SK-N-SH treated with all-trans-retinoic acid at 6 μM for 48 hours (cell line): Measurements from ENCODE around the gene ANXA5.

Experiments used
- ARNTL ChIP-seq: fragments of 450-650 bp; formaldehyde crosslinking; IDR thresholded peaks from 2 replicates; pipeline ENCODE4 v1.5.0; 2020; ENCODE audit warnings: low read depth, mild to moderate bottlenecking, moderate library complexity, borderline replicate concordance
- BACH2 ChIP-seq: fragments of 250-450 bp; sonication (Bioruptor Pico); IDR thresholded peaks from 2 replicates; pipeline ENCODE4 v1.9.0; 2021; ENCODE audit warnings: mild to moderate bottlenecking, borderline replicate concordance
- ESRRG ChIP-seq: fragments of 250-450 bp; sonication (Bioruptor Pico); IDR thresholded peaks from 2 replicates; pipeline ENCODE4 v1.6.1; 2021; ENCODE audit warnings: mild to moderate bottlenecking
- ISL1 ChIP-seq: fragments of 250-450 bp; sonication (Bioruptor Pico); IDR thresholded peaks from 2 replicates; pipeline ENCODE4 v2.1.2; 2022; ENCODE audit warnings: mild to moderate bottlenecking, moderate library complexity
- OSR1 ChIP-seq: fragments of 250-450 bp; sonication (Bioruptor Pico); IDR thresholded peaks from 2 replicates; pipeline ENCODE4 v1.8.0; 2022; ENCODE audit warnings: moderate library complexity, mild to moderate bottlenecking, inconsistent platforms
- RARB ChIP-seq: fragments of 250-450 bp; sonication (Bioruptor Pico); IDR thresholded peaks from 2 replicates; pipeline ENCODE4 v1.8.0; 2021; ENCODE audit warnings: mild to moderate bottlenecking, moderate library complexity
- ZNF565 ChIP-seq: fragments of 450-650 bp; formaldehyde crosslinking; conservative IDR thresholded peaks from 2 replicates; pipeline ENCODE4 v1.5.0; 2020; ENCODE audit warnings: low read depth, mild to moderate bottlenecking, moderate library complexity
- ZNF70 ChIP-seq: fragments of 450-650 bp; formaldehyde crosslinking; IDR thresholded peaks from 2 replicates; pipeline ENCODE4 v1.5.0; 2020; ENCODE audit warnings: mild to moderate bottlenecking, moderate library complexity
- ZNF8 ChIP-seq: fragments of 450-650 bp; formaldehyde crosslinking; IDR thresholded peaks from 2 replicates; pipeline ENCODE4 v1.5.0; 2020; ENCODE audit warnings: mild to moderate bottlenecking, moderate library complexity
- TF ChIP-seq, protein P1 (sequence below): fragments of 250-450 bp; sonication (Bioruptor Pico); IDR thresholded peaks from 2 replicates; pipeline ENCODE4 v1.8.0; 2020; ENCODE audit warnings: mild to moderate bottlenecking, moderate library complexity, borderline replicate concordance
- TF ChIP-seq, protein P2 (sequence below): fragments of 250-450 bp; sonication (Bioruptor Pico); IDR thresholded peaks from 2 replicates; pipeline ENCODE4 v1.5.1; 2020; ENCODE audit warnings: low read depth, mild to moderate bottlenecking, moderate library complexity

DNA sequence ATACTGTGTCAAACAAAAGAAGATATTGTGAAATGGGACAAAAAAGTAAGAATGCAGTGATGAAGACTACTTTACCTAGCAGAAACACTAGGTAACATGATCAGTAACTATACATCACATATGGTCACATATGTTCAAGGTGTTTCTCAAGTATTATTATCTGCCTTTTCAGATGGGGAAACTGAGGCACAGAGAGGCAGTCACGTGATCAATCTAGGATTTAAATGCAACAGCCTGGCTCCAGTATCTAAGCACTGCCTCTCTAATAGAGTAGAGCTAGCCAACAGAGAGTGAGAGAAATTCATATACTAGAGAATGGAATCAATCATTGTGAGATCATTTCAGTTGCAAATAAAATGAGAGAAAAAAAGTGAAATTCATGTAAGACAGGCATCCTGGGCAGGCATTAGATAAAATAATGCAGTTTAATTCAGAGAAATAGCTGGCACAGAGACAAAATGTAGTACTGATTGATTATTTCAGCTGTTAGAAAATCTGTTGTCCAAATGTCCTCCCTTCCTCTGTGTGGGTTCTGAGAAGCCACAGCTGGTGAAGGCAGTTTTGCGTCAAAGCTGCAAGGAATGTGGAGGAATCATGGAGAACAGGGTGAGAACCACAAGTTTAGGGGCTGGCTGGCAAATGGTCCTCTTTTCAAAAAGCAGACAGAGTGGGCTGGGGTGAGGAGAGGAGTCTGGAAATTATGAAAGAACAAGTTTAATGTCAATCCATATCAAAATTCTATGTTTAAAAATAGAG is 42.2 kb upstream of the ANXA5 start:
- TF ChIP-seq ESRRG (CRISPR knock-in tag): no peak
- no peak for TF ChIP-seq OSR1 (CRISPR knock-in tag)
- no peak for TF ChIP-seq BACH2 (CRISPR knock-in tag)
- TF ChIP-seq ISL1 (CRISPR knock-in tag): no peak
- no peak for TF ChIP-seq ZNF70 (CRISPR knock-in tag)
- TF ChIP-seq, protein P1, sequence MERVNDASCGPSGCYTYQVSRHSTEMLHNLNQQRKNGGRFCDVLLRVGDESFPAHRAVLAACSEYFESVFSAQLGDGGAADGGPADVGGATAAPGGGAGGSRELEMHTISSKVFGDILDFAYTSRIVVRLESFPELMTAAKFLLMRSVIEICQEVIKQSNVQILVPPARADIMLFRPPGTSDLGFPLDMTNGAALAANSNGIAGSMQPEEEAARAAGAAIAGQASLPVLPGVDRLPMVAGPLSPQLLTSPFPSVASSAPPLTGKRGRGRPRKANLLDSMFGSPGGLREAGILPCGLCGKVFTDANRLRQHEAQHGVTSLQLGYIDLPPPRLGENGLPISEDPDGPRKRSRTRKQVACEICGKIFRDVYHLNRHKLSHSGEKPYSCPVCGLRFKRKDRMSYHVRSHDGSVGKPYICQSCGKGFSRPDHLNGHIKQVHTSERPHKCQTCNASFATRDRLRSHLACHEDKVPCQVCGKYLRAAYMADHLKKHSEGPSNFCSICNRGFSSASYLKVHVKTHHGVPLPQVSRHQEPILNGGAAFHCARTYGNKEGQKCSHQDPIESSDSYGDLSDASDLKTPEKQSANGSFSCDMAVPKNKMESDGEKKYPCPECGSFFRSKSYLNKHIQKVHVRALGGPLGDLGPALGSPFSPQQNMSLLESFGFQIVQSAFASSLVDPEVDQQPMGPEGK (CRISPR knock-in tag): no peak
- TF ChIP-seq RARB (CRISPR knock-in tag): no peak
- no peak for TF ChIP-seq ARNTL (CRISPR knock-in tag)
- no peak for TF ChIP-seq ZNF8
- TF ChIP-seq, protein P2, sequence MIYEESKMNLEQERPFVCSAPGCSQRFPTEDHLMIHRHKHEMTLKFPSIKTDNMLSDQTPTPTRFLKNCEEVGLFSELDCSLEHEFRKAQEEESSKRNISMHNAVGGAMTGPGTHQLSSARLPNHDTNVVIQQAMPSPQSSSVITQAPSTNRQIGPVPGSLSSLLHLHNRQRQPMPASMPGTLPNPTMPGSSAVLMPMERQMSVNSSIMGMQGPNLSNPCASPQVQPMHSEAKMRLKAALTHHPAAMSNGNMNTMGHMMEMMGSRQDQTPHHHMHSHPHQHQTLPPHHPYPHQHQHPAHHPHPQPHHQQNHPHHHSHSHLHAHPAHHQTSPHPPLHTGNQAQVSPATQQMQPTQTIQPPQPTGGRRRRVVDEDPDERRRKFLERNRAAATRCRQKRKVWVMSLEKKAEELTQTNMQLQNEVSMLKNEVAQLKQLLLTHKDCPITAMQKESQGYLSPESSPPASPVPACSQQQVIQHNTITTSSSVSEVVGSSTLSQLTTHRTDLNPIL (CRISPR knock-in tag): no peak
- TF ChIP-seq ZNF565 (CRISPR knock-in tag): no peak
